GM18909 (cell line): Measurements from ENCODE around the gene SRI.

ENCODE experiments used
- ATAC-seq: cut with Tn5 transposase; IDR thresholded peaks from one replicate; pipeline ENCODE4 v1.9.1; 2021; ENCODE audit warnings: mild to moderate bottlenecking; ENCODE audit not compliant: unreplicated experiment, poor library complexity

The SRI gene

DNA sequence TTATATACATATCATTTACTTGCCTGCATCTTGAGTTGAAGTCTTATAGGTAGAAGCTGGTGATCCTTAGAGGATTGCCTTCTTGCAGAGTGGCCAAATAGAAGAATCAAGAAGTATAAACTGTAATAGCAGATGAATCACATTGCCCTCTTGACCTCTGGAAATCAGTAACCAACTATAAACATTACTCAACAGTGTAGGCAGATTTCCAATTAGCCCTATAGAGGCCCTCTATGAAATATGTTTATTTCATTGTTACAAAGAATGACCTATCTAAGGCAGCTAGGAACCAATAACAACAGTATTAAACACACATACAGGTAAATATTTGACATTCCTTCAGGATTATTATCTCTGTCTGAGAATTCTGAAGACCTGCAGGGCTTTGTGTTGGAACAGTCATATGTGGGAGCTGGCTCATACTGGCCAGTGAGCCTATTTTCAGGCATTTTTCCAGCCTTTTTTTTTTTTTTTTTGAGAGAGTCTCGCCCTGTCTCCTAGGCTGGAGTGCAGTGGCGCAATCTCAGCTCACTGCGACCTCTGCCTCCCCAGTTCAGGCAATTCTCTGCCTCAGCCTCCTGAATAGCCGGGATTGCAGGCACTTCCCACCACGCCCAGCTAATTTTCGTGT is 7.2 kb upstream of the SRI start:
- no peak for ATAC-seq

GRCh38 chr7:88226201-88226600 is 6.4 kb upstream of the SRI start:
- ATAC-seq: no peak

DNA sequence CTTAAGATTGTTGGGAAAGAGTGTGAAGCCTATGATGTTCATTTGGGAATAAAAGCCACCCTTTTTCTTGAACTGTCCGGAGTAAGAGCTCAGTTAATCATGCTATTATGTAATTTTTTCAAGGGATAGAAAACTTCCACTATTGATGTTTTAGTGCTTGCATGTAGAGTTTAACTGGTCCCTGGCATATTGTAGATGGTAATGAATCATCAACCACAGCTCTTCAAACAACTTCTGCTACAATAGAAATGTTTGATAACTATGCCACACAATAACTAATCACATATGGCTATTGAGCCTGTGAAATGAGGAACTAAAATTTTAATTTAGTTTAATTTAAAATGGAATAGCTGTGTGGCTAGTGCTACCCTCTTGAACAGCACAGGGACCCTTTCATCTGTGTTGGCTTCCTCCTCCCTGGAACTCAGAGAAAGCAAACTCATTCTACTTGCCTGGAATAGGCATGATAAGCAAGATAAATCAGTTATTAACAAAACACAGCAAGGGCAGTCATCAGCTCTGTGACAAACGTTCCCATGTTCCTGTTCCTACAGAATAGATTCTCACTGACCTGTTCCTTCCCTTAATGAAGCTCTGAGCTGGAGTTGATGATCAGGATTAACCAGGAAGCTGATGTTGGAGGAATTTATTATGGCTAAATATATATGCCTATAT is 4.9 kb upstream of the SRI start:
- ATAC-seq: no peak

- ATAC-seq: no peak
Measured at GRCh38 chr7:88223265-88223664, 3.4 kb upstream of the SRI start.

- ATAC-seq: peak; percentile 38
Measured at GRCh38 chr7:88218836-88219605, 817 bp downstream of the SRI start.

DNA sequence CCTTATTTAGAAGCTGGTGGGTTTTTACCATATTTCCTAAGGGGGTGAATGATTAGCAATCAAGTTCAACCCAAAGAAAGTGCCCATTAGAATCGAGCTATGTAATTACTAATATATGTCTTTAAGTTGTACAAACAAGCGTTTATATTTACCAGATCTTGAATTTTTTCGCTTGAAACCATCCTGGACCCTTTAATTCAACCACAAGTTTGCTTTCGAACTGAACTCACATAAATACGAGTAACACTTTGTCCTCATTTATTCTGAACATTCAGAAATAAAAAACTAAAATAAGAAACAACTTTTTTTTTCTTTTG is 1.5 kb downstream of the SRI start:
- ATAC-seq: no peak

- peak; percentile 84 for ATAC-seq
Measured at GRCh38 chr7:88217675-88218428, 2.0 kb downstream of the SRI start.

GRCh38 chr7:88216276-88216675 is 3.6 kb downstream of the SRI start:
- ATAC-seq: no peak

- ATAC-seq: no peak
Measured at GRCh38 chr7:88215295-88215694, 4.5 kb downstream of the SRI start.

DNA sequence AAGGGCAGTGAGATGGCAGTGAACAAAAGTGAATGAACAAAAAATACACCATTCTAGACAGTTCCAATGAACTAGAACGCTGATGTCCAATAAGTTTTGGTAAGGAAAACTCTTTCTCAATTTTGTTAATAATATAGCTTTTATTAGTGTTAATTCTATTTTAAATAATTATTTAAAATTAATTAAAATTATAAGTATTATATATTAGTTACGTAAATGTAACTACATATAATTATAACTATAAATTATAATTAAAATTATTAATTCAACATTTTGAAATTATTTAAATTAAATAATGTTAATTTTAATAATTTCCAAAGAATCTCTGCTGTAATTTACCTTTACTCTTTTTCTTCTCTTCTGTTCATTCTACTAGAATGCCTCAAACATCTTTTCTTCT is 5.4 kb downstream of the SRI start:
- ATAC-seq: no peak

- no peak for ATAC-seq
Measured at GRCh38 chr7:88212918-88213317, 6.9 kb downstream of the SRI start.

- ATAC-seq: no peak
Measured at GRCh38 chr7:88208521-88208920, 11.3 kb downstream of the SRI start.

DNA sequence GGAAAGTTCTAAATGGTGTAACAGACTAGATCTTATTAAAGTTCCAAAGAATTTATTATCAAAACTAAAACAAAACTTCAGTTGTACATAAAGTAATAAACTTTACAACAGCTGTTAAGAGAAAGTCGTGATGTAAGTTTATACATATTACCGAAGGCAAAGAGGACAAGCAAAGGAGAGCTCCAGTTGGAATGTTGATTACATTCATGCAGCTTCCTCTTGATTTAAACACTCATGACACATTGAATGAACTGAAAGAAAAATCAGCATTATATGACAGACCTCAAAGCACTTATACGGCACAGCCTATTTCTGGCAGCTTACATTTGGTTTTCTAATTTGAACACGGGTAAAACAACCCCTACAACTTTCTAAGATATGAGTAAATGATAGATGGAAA is 13.6 kb downstream of the SRI start:
- ATAC-seq: no peak

DNA sequence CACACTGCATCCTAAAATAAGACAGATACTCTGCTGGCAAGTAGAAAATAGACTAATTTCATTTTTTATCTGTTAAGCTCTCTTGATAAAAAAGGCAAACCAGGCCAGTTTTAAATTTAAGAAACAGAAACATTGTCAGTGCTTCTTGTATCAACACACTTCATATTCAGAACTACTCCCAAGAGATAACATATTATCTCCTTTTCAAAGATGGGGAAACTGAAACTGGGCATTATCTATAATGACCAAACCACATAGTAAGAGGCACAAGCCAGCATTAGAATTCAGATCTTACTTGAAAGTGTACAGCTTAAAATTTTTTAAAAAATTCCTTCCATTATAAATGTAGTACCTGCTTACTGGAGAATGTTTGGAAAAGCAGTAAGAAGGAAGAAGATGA is 14.7 kb downstream of the SRI start:
- ATAC-seq: no peak

- ATAC-seq: no peak
Measured at GRCh38 chr7:88204525-88205110, 15.2 kb downstream of the SRI start.

GRCh38 chr7:88203401-88203800 is 16.4 kb downstream of the SRI start:
- no peak for ATAC-seq

DNA sequence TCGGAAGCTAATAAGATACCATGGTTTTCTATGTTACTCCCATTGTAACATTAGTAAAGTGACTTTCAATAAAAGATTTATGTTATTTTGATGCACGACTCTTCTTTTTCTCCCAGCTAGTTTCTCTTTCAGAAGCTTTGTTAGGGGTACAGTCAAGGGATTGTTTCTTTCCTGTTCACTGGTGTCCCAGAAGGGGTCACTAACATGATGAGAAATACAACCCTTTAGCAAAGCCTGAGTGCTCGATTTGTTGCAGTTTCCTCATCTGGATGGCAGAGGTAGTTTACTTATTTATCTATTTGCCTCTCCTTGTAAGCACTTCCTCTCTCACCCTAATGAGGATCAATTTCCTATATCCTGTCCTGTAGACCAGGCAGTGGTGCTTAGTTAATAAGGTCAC is 17.0 kb downstream of the SRI start:
- ATAC-seq: peak; percentile 43

- ATAC-seq: no peak
Measured at GRCh38 chr7:88202278-88202677, 17.6 kb downstream of the SRI start.

DNA sequence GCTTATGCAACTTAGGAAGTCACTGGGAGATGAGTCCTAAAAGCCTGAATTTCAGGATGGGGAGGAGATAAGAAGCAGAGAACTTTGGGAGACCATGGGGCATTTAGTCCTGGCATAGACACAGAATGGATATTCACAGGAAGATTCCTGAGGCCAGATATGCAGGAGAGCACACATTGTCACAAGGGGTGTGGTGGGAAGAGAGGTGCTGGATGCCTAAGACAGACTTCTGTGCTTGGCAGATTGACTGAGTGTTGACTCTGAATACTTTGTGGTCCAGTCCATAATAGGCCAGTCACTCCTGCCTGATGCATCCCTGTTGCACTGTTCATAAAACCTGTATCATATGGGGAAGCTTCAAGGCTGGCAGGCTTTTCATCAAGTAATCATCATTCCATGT is 18.5 kb downstream of the SRI start:
- no peak for ATAC-seq

DNA sequence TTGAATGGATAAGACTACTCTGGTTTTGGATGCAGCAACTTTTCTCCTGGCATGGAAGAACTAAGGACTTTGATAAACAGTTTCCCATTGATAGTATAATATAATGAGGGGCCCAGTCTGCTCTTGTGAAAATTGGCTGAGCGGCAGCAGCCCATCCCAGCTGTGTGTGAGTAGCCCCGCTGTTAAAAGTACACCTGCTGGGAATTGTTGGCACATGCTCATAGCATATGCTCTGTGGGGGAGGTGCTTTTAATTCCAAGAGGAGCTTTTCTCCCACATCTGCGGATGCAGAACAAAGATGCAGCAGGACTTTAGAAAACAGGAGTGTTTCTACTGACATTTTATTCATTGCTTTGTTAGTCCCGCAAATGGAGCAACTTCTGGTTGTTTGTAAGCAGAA is 19.0 kb downstream of the SRI start:
- no peak for ATAC-seq

- no peak for ATAC-seq
Measured at GRCh38 chr7:88200261-88200660, 19.6 kb downstream of the SRI start.
